GM12801 (cell line): ENCODE results near the gene PUM1.

Experiments used
- TF ChIP-seq, protein P1 (sequence below): IDR thresholded peaks from one replicate; pipeline ENCODE4 v1.5.1; 2011; ENCODE audit warnings: control low read depth; ENCODE audit not compliant: insufficient read length; ENCODE audit errors: extremely low read depth

Gene PUM1

DNA sequence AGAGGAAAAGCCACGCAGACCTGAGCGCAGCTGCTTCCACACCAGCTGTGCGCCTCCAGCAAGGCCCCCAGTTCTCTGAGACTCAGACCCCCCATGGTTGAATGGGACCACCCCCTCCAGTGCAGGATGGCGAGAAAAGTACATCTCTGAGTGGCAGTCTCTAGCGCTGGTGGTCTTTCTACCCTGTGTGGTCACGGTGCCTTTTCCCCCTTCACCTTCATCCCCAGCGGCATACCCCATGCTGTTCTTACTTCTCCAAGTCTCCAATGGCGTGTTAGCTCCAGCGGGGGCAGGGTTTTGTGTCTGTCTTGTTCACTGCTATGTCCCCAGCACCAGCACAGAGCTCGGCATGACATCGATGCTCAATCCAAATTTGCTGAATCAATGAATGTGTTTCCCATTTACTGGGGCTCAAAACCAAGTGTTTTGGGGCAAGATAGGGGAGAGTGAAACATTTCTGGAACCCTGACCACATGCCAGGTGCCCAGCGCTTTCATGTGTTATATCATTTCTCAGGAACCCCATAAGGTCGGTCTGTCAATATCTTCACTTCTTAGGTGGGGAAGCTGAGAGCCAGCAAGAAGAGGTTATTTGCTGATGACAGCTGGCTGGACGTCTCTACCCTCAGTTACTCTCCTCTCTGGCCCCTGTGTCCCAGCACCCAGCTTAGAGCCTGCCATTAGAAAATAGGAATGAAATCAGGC is 156.0 kb downstream of the PUM1 start:
- TF ChIP-seq, protein P1, sequence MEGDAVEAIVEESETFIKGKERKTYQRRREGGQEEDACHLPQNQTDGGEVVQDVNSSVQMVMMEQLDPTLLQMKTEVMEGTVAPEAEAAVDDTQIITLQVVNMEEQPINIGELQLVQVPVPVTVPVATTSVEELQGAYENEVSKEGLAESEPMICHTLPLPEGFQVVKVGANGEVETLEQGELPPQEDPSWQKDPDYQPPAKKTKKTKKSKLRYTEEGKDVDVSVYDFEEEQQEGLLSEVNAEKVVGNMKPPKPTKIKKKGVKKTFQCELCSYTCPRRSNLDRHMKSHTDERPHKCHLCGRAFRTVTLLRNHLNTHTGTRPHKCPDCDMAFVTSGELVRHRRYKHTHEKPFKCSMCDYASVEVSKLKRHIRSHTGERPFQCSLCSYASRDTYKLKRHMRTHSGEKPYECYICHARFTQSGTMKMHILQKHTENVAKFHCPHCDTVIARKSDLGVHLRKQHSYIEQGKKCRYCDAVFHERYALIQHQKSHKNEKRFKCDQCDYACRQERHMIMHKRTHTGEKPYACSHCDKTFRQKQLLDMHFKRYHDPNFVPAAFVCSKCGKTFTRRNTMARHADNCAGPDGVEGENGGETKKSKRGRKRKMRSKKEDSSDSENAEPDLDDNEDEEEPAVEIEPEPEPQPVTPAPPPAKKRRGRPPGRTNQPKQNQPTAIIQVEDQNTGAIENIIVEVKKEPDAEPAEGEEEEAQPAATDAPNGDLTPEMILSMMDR = no peak

DNA sequence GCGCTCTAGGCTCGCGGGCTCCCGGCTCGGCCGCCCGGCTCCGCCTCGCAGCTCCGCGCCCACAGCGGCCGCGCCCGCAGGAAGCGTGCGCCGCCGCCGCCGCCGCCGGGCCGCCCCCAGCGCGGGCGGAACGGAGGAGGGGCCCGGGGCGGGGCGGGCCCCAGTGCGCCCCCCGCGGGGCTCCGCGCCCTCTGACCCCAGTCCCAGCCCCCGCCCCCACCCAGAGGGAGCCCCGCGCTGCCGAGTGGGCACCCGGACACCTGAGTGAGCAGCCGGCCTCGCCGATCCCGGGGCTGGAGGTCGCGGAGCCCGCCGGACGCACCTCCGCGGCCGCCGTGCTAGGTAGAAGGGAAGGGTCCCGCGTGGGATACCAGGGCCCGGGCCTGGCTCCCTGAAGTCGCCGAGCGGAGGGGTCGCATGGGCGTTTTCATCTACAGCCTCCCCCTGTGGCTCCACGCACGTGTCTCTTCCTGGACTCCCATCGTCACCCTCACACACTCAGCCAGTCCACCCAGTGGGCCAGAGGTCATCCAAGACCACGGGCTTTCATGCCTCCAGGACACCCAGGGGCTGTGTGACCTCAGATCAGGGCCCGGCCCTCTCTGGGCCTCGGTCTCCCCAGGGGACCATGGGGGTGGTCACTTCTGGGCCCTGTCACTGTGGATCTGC is 156.7 kb downstream of the PUM1 start, which contains the start of gene SDC3:
SDC3 (minus strand) TSS at position 63 of the 669 bp plus-strand sequence. CDS start 172 bp downstream, outside the sequence.
- TF ChIP-seq, protein P1 = no peak

DNA sequence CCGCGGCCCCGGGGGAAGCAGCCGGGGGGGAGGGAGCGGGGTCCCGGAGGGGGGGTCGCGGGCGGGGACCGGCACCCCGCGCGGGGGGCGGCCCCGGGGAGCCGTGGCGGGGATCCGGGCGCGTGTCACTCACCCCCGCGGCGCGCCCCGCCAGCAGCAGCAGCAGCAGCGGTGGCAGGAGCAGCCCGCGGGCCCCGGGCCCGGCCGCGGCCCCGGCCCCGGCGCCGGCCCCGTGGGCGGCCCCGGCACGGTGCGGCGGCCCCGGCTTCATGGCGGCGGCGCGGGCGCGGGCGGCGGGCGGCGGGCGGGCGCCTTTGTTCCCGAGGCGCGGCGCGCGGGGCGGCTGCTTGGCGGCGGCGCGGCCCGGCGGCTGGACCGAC is 157.2 kb downstream of the PUM1 start:
- TF ChIP-seq, protein P1 = no peak

DNA sequence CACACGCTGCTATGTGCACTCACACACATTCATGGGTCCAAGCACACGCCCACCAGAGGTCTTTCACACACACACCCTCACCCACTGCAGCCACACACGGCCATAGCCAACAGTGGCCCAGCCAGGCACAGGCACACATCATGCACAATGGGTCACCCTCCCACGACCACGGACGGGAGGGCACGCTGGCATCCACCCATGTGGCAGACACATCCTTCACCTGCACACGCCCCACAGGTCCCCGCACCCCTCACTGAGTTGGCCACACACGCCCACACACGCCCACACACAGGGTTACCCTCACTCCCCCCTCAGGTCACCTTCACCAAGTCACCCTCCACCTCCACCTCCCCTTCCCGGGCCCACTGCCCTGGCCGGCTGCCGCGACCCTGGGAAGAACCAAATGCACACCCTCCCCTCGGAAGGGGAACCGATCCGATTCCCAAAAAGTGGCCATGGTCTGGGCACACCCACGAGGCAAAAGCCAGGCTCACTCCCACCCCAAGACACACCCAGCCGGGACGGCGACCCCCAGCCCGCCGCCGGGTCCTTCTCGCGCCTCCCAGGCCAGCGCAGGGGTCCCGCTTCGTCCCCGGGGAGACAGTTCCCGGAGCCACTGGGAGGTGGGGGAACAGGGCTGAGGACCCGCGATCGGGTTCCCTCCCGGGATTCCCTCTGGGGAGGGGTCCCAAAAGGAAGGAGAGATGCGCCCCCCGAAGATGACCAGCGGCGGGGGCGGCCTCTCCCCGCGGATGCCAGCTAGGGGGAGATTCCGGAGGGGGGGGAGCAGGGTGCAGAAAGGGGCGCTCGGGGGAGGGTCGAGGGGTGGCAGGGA is 157.8 kb downstream of the PUM1 start:
- TF ChIP-seq, protein P1 = no peak

DNA sequence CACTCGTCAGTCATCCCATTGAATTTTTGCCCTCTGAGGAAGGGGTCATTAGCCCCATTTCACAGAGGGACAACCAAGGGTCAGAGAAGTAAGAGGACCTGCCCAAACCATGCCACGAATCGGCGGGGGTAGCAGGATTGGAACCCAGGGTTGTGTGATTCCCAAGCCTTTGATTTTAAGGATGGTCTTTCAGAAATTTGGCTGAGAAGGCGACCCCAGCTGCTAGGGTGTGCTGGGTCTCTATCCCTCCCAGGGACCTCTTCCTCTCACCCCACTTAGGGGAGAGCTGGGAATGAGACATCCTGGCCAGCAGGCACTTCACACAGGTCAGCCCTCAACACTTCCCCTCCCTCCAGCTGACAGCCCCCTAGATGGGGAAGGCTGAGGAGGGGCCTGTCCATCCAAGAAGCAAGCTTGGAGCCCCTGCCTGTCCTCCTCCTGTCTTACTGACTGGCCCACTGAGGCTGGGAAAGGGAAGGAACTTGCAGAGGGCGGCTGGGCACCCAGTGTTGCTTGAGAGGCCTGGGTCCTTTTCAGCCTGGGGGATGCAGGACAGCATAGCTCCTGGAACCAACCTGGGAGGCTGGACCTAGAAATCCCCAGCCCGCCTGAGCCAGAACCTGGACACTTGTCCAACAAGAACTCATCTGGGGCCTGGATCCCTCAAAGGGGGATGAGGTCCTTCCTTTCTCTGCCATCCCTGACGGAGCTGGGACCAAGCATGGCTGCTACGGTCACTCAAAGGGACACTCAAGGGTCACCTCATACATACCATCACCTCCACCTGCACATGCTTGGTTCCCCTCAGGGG is 158.7 kb downstream of the PUM1 start:
- TF ChIP-seq, protein P1 = no peak

DNA sequence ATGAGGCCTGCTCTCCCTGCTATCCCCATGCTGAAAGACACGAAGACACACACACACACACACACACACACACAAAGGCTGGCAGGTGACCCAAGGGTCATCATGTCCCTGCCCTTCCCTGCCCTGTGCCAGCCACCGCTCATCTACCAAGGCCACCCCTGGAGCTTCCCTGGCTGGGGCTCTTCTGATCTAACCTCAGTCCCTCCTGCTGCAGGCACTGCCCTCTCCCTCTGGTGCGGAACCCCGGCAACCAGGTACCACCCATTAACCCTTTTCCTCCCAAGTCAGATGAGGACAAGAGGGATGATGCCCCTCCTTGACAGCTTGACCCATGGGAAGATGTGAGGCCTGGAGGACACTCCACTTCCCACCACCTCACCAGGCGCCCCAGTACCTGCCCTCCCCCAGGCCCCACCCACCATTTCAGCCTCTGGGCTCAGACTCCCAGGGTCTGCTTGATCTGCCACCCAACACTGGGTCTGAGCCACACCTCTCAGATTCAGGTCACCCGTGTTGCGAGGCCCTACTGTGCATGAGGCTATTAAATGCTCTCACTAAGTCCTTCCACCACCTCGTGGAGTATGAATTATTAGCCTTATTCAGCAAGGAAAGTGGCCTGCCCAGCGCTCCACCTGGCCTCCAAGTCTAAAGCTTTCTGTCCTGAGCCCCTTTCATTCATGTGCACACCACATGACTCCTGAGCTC is 159.4 kb downstream of the PUM1 start:
- TF ChIP-seq, protein P1 = no peak
